Fibroblast of the aortic adventitia (primary cell): ENCODE results near the gene LHX4. TPM values are rescaled to one million over a fixed set of nuclear protein-coding genes. Genes with fewer than 3 reads are reported as not detected.

Experiments
- DNase-seq: peaks from one replicate; pipeline ENCODE4 v3.0.0-alpha.2; 2010; ENCODE audit warnings: low read depth
- H3K4me3 ChIP-seq: 2 replicates; pipeline ENCODE4 v1.5.1; 2011; ENCODE audit warnings: low read depth, mild to moderate bottlenecking, control low read depth, low read length, moderate library complexity
- total RNA-seq: library from RNA; depleted of rRNA; stranded (reverse); fragments of >200 nt; gene quantifications from 2 replicates; pipeline ENCODE4 v1.2.3, GENCODE V29; 2012; ENCODE audit warnings: low replicate concordance
- TF ChIP-seq, protein P1 (sequence below): IDR thresholded peaks from 2 replicates; pipeline ENCODE4 v1.5.1; 2011; ENCODE audit warnings: mild to moderate bottlenecking, low read length, control low read depth, inconsistent platforms; ENCODE audit not compliant: insufficient read depth

LHX4 gene
- under 0.01 and 0.16 TPM in 2 replicates for total RNA-seq

DNA sequence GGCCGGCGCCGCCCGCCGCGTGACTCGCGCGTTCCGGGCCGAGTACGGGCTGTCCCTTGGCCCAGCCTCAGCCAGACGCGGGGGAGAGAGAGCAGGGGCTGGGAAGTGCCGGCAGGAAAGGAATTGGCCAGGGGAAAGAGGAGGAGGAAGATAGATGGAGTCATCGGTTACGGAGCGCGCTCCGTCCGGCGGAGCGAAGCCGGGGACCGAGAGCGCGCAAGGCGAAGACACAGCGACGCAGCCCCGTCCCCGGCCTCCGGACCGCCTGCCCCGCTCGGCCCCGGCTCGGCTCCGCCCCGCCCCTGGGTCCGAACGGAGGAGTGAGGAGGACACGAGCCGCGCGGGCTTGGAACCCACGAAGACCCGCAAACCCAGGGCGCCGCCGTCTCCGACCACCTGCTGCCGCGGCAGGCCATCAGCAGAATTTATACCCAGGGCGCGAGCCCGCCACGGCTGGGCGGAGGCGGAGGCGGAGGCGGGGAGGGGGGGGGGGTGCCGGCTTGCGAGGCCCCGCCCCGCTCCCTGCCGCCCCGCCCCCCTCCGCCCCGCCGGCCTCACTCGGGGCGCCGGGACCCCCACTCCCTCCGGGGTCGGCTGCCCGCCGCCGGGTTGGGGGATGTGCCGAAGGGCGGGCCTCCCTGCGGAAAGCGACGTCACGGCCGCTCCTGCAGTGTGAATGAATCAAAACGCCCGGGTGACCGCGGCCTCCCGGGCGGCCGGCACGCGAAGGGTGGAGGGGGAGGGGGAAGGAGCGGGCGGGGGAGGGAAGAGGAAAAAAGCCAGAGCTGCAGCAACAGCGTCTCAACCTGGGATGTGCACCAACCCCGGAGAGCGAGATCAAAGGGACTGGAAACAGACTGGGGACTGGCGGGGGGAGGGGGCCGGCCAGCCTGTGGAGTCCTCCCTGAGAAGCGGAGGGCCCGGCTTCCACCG, at the start of gene LHX4:
LHX4 (plus strand) TSS at position 782 of the 933 bp plus-strand sequence. CDS start 266 bp downstream, outside the sequence.
- no peak for DNase-seq
- peak within 1 kb of the TSS; percentile 62 for H3K4me3 ChIP-seq
- TF ChIP-seq, protein P1, sequence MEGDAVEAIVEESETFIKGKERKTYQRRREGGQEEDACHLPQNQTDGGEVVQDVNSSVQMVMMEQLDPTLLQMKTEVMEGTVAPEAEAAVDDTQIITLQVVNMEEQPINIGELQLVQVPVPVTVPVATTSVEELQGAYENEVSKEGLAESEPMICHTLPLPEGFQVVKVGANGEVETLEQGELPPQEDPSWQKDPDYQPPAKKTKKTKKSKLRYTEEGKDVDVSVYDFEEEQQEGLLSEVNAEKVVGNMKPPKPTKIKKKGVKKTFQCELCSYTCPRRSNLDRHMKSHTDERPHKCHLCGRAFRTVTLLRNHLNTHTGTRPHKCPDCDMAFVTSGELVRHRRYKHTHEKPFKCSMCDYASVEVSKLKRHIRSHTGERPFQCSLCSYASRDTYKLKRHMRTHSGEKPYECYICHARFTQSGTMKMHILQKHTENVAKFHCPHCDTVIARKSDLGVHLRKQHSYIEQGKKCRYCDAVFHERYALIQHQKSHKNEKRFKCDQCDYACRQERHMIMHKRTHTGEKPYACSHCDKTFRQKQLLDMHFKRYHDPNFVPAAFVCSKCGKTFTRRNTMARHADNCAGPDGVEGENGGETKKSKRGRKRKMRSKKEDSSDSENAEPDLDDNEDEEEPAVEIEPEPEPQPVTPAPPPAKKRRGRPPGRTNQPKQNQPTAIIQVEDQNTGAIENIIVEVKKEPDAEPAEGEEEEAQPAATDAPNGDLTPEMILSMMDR: no peak

DNA sequence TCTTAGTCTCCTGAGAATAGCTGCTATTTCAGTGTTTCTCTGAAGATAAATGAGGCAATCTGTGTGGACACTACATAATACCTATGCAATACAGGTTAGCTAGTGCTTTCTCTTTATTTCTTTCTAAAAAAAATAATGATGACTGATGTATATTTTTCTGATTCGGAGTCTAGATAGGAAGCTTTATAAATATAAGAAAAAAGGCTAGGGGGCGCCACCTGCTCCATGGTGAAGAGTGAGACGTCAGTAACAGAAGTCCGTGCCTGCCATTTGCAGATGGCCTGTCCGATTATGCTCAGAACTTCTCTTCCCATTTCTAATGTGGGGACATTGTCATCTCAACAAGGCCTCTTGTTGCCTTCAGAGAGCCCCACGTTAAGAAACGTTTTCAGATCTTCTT, 49.0 kb upstream of the LHX4 start:
- TF ChIP-seq, protein P1: peak; percentile 43
- DNase-seq: peak; percentile 20
- no peak overlapping the region for H3K4me3 ChIP-seq

DNA sequence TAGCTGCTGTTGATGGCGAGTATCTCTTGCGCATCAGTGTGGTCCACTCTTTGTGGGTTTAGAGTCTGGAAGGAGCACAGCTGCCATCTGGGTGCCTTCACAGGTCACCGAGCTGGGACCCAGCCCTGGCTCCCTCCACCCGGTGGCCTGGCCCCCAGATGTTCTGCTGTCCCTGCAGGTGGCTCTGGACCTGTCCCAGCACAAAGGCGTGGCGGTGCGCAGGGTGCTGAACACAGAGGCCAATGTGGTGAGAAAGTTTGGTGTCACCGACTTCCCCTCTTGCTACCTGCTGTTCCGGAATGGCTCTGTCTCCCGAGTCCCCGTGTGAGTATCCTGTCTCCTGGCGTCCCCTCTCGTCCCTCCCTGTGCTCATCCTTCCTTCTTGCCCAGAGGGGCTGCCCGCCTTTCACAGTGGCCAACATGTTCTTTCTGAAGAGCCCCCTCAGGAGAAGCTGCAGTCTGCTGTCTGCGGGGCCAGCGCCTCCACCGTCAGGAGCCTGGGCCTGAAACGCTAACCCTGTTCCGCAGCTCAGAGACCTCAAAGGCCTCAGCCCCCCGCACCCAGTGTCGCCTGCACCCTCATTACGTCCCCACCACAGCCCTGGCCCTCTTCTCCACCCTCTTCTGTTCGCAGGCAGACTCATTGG, 47.9 kb upstream of the LHX4 start:
- TF ChIP-seq, protein P1: no peak
- DNase-seq: no peak

DNA sequence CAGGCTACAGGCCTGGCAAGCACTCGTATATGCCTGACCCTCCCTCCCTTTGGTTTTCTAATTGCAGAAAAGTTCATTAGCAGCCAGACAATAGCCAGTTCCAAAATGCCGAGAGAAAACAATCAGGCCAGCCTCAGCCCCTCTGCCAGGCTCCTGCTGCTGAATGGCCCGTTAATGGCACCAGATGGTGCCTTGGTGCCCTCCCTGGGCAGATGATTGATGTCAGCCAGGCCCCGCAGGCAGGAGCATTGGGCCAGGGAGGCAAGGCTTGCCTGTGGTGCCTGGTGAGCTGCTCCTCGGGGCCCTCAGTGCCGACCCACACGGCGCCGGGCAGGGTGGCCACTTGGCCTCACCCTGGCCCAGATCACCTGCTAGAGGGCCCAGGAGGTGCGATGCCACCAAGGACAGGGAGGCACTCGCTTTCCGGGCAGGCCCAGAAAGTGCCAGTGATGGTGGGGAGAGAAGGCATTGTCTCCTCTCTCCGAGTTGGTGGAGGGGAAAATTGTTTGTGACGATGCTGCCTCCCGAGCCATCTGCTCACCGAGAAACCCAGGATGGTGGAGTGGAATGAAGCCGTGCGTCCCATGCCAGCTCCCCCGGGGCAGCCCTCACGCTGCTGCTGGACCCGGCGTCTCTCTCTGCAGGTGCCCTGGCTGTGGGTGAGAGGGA, 47.3 kb upstream of the LHX4 start:
- TF ChIP-seq, protein P1: no peak
- H3K4me3 ChIP-seq: no peak overlapping the region
- DNase-seq: no peak

More for the DNA sequence above, 47.9 kb upstream of the LHX4 start:
- no peak overlapping the region for H3K4me3 ChIP-seq

DNA sequence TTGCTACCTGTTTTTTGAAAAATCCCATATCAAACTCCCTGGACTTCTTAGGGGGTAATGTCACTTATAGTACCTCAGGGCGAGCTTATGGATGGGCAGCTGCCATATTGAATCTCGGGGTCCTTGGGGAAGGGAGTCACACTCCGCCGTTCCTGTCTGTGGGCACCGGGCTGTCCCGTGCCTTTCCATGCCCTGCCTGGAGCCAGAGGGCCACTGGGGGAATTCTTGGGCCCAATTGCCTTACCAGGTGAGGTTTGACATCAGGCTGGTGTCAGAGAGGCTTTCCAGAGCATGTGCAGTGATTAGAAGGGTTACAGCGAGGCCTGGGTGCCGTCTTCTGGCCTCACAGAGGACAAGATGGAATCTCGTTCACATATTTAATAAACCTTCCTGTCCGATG, 46.6 kb upstream of the LHX4 start:
- no peak for DNase-seq
- TF ChIP-seq, protein P1: no peak
- no peak overlapping the region for H3K4me3 ChIP-seq

DNA sequence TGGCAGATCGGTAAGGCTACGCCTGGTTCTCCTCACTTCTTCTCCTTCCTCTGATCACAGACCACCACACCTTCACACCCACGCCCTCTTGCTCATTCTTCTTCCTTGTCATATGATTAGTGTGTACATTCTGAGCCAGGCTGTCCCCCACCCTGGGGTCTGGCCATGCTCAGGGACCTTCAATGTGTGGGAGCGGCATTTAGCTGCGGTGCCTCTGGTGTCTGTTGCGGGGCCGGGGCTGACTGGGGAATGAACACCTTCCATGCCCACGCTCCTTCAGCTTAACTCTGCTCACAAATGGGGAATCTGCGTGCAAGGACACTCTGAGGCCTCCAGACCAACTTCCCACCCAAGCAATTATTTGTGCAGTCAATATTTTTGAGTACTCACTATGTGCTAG, 46.0 kb upstream of the LHX4 start:
- H3K4me3 ChIP-seq: no peak overlapping the region
- DNase-seq: no peak
- TF ChIP-seq, protein P1: no peak
